Ovary (tissue), 10 donors: Measurements from ENCODE around the gene SDHAF1. TPM values are rescaled to one million over a fixed set of nuclear protein-coding genes. Genes with fewer than 3 reads are reported as not detected.
"Not testable (repeated sequence)": the region's sequence is repeated elsewhere in the genome, so short reads cannot be mapped to it uniquely, and the experiment has no call there.

Source experiments
- DNase-seq, 5 donors: peaks; one replicate each; pipeline ENCODE4 v3.0.0-alpha.2; 2019 to 2020
- H3K27ac ChIP-seq, 2 donors: fragments of 200-600 bp; one replicate each; pipeline versions ENCODE4 v1.5.1 to v1.8.0; 2019 to 2022
- H3K27me3 ChIP-seq: fragments of 200-600 bp; one replicate; pipeline ENCODE4 v1.8.0; 2022
- H3K36me3 ChIP-seq: fragments of 200-600 bp; sonication (generic); one replicate; pipeline ENCODE4 v1.5.1; 2019
- H3K4me1 ChIP-seq: one replicate; pipeline ENCODE4 v1.8.1; 2013; ENCODE audit warnings: mild to moderate bottlenecking, moderate library complexity; ENCODE audit not compliant: insufficient read depth
- H3K4me3 ChIP-seq: fragments of 200-600 bp; sonication (generic); one replicate; pipeline ENCODE4 v1.5.1; 2017
- H3K9me3 ChIP-seq, 2 donors: fragments of 200-600 bp in 1 of 2; sonication (generic) in 1 of 2; one replicate each; pipeline versions ENCODE4 v1.5.1 to v1.8.1; 2013 to 2019; ENCODE audit warnings: mild to moderate bottlenecking in 1 of 2, moderate library complexity in 1 of 2
- CTCF ChIP-seq, 3 donors: fragments of 450-650 bp in 2 of 3; fragments of 200-600 bp in 1 of 3; IDR thresholded peaks; one replicate each; pipeline versions ENCODE4 v1.5.1 to v1.8.0; 2016 to 2022; ENCODE audit warnings: antibody characterized with exemption in 3 of 3, mild to moderate bottlenecking in 1 of 3
- EP300 ChIP-seq: sonication (generic); formaldehyde crosslinking; IDR thresholded peaks from one replicate; pipeline ENCODE4 v1.6.1; 2017; ENCODE audit warnings: antibody characterized with exemption
- POLR2A ChIP-seq: fragments of 450-650 bp; IDR thresholded peaks from one replicate; pipeline ENCODE4 v1.6.1; 2017; ENCODE audit warnings: antibody characterized with exemption, mild to moderate bottlenecking, moderate library complexity
- WGBS, 3 donors: extraction: QIAGEN DNeasy Blood & Tissue Kit in 1 of 3; methylation state at CpG; one replicate each; pipeline versions ENCODE4 v1.1.5 to v1.1.7; 2013 to 2017; 5-methylcytosine and 5-hydroxymethylcytosine counted together
- intact Hi-C, 4 donors: fragments of 100-400 bp; cut with DNase I; formaldehyde crosslinking; loops; one replicate each; pipeline versions ENCODE4 v1.11.0 to v1.15.1; 2022 to 2023
- long read RNA-seq, 3 donors: library from polyadenylated mRNA in 2 of 3; unstranded in 2 of 3; transcript quantifications; one replicate each; pipeline ENCODE4 v2.0.0 and lab custom pipeline, GENCODE V29; 2021 to 2026
- polyA plus RNA-seq, 2 donors: library from polyadenylated mRNA; stranded (reverse); fragments of 200-250 nt in 1 of 2; fragments of 350-450 nt in 1 of 2; fragmentation: Illumina TruSeq in 1 of 2; extraction: RNeasy Lipid Tissue Mini Kit (QIAGEN cat#74804) in 1 of 2; gene quantifications; one replicate each; pipeline ENCODE4 v1.2.3, GENCODE V29; 2013 to 2014
- total RNA-seq, 7 donors: library from RNA; depleted of rRNA in 2 of 7; stranded (reverse); fragments of >200 nt in 2 of 7; fragmentation: NEBNext Ultra II Directional in 3 of 7; extraction: Animal tissue kit (Norgen Biotek cat#: 25700) in 3 of 7; gene quantifications; one replicate each; pipeline versions ENCODE4 v1.1.0 to v1.2.4, GENCODE V29; 2016 to 2023
- donor health status: DM: no; HTN: no; CAD: no; lungs with moderate emphysema.
- donor health status: DM: no; HTN: no; CAD: no.
- donor health status: Bipolar disorder and iron deficiency.
- donor health status: DM: yes; HTN: yes; CAD: no.
- donor health status: DM: no; HTN: no; CAD: no.
- donor health status: DM: yes; HTN: yes; CAD: no.

Gene SDHAF1
- 10 to 100 TPM; 17.0 to 78.6 (median 20.2) TPM for total RNA-seq
- polyA plus RNA-seq: 10 to 100 TPM; 11.2 to 21.6 TPM
- long read RNA-seq, donor 1, transcript SDHAF1-201 (1 exons, 1,117 nt): major isoform, 57 of 57 reads
- long read RNA-seq, donor 1, partial matches to known transcripts: 0 of 57 reads
- long read RNA-seq, donor 1, other reads (novel, unspliced or antisense): 0 of 57 reads
- long read RNA-seq, donor 2, transcript SDHAF1-201 (1 exons, 1,117 nt): major isoform, 14 of 14 reads
- long read RNA-seq, donor 2, partial matches to known transcripts: 0 of 14 reads
- long read RNA-seq, donor 2, other reads (novel, unspliced or antisense): 0 of 14 reads
- long read RNA-seq, donor 3, transcript SDHAF1-201 (1 exons, 1,117 nt): major isoform, 40 of 41 reads
- long read RNA-seq, donor 3, partial matches to known transcripts: 0 of 41 reads
- long read RNA-seq, donor 3, other reads (novel, unspliced or antisense): 1 of 41 reads

GRCh38 chr19:35995048-35995993 is at the start of gene SDHAF1:
SDHAF1 (plus strand) TSS chr19:35995188; CDS start chr19:35995275, 87 bp downstream.
- DNase-seq: peak; percentile 95 to 98 (median 97)
- H3K9me3 ChIP-seq: no peaks in the 10 kb centered on the region
- TF ChIP-seq CTCF (IDR thresholded peaks at IDR 0.05) (peak in 1 of 3 donors; percentile 11), EP300 (no peak), POLR2A (peak; percentile 77)
- peak within 1 kb of the TSS; percentile 97 for H3K4me3 ChIP-seq
- H3K27me3 ChIP-seq: no peaks in the 10 kb centered on the region
- peak within 1 kb of the TSS in 1 of 2 donors; percentile 39 for H3K27ac ChIP-seq
- WGBS, 3 donors: 0 to 1% (median 1%) methylated on average over 55 to 97 of the region's 97 CpGs
- H3K4me1 ChIP-seq: peaks cover 9% of the 10 kb centered on the region
- H3K36me3 ChIP-seq: no peaks in the 10 kb centered on the region
- intact Hi-C loops: no loop called here

GRCh38 chr19:35946203-35946602 is 48.8 kb upstream of the SDHAF1 start:
- Histone ChIP-seq H3K27ac (no peak overlapping the region), H3K4me1 (no peaks in the 10 kb centered on the region), H3K9me3 (no peaks in the 10 kb centered on the region), H3K27me3 (no peaks in the 10 kb centered on the region), H3K4me3 (no peak overlapping the region), H3K36me3 (no peaks in the 10 kb centered on the region)
- intact Hi-C loops: no loop called here
- no peak for DNase-seq
- no peak for TF ChIP-seq CTCF (IDR thresholded peaks at IDR 0.05)
- no peak for TF ChIP-seq EP300
- no peak for TF ChIP-seq POLR2A
- WGBS, 3 donors: 66 to 90% (median 89%) methylated on average over 4 of the region's 4 CpGs

- WGBS, 3 donors: 22 to 30% (median 22%) methylated on average over 2 of the region's 2 CpGs
- Histone ChIP-seq H3K4me1 (no peaks in the 10 kb centered on the region), H3K27ac (no peak overlapping the region), H3K9me3 (no peaks in the 10 kb centered on the region), H3K27me3 (no peaks in the 10 kb centered on the region), H3K4me3 (no peak overlapping the region), H3K36me3 (no peaks in the 10 kb centered on the region)
- no peak for DNase-seq
- TF ChIP-seq CTCF (IDR thresholded peaks at IDR 0.05) (no peak), POLR2A (no peak), EP300 (no peak)
- intact Hi-C loops: no loop called here
These were observed 45.9 kb upstream of the SDHAF1 start for GRCh38 chr19:35949131-35949530.

- DNase-seq: no peak
- no peaks in the 10 kb centered on the region for H3K36me3 ChIP-seq
- H3K4me3 ChIP-seq: no peak overlapping the region
- TF ChIP-seq CTCF (IDR thresholded peaks at IDR 0.05) (no peak), EP300 (no peak), POLR2A (no peak)
- H3K4me1 ChIP-seq: peaks cover 7% of the 10 kb centered on the region
- intact Hi-C loops: no loop called here
- WGBS, 3 donors: 63 to 74% (median 65%) methylated on average over 6 of the region's 6 CpGs
- no peaks in the 10 kb centered on the region for H3K27me3 ChIP-seq
- no peak overlapping the region for H3K27ac ChIP-seq
- H3K9me3 ChIP-seq: no peaks in the 10 kb centered on the region
These were observed 38.9 kb upstream of the SDHAF1 start for GRCh38 chr19:35955881-35956634.

GRCh38 chr19:35957411-35957810 is 37.6 kb upstream of the SDHAF1 start:
- WGBS, 3 donors: 73 to 79% (median 77%) methylated on average over 8 of the region's 8 CpGs
- intact Hi-C loops, H3K4me3 ChIP-seq, H3K4me1 ChIP-seq, DNase-seq, H3K36me3 ChIP-seq, H3K27ac ChIP-seq, H3K27me3 ChIP-seq, H3K9me3 ChIP-seq: not testable (repeated sequence)
